PFSK-1 (cell line): ENCODE measurements around the gene PXYLP1.

ENCODE experiments used
- FOXP2 ChIP-seq: optimal IDR thresholded peaks from 2 replicates; pipeline ENCODE3; 2011; ENCODE audit warnings: borderline replicate concordance, control low read depth, inconsistent platforms; ENCODE audit not compliant: insufficient read depth; ENCODE audit errors: extremely low read length, extremely low read depth
- POLR2AphosphoS5 ChIP-seq: IDR thresholded peaks from 2 replicates; pipeline ENCODE4 v1.6.1; 2012; ENCODE audit warnings: low read depth, mild to moderate bottlenecking, control low read depth, low read length, moderate library complexity
- REST ChIP-seq, 2 experiments: IDR thresholded peaks; 2 replicates each; pipeline versions ENCODE4 v1.6.1 to v1.8.0; 2011 to 2012; ENCODE audit warnings: low read depth in 2 of 2, low read length in 2 of 2, control low read depth in 1 of 2, inconsistent platforms in 1 of 2, mild to moderate bottlenecking in 1 of 2, moderate library complexity in 1 of 2; ENCODE audit not compliant: insufficient read depth in 1 of 2
- SIN3A ChIP-seq: IDR thresholded peaks from 2 replicates; pipeline ENCODE4 v1.6.1; 2012; ENCODE audit warnings: mild to moderate bottlenecking, low read length, moderate library complexity, borderline replicate concordance; ENCODE audit not compliant: insufficient read depth
- TAF1 ChIP-seq: IDR thresholded peaks from 2 replicates; pipeline ENCODE4 v1.6.1; 2012; ENCODE audit warnings: low read length, control low read depth, borderline replicate concordance; ENCODE audit not compliant: insufficient read depth

- TF ChIP-seq REST (IDR thresholded peaks at IDR 0.05; ENCODE audit: insufficient read depth in 1 of 2, low read depth in 2 of 2, low read length in 2 of 2) (no peak), POLR2AphosphoS5 (no peak), TAF1 (no peak), SIN3A (no peak), FOXP2 (no peak)
These were observed 2.0 kb downstream of the PXYLP1 start for GRCh38 chr3:141233457-141234161.
